ENCODE data around the gene CD2BP2. TPM values are rescaled to one million over a fixed set of nuclear protein-coding genes. Genes with fewer than 3 reads are reported as not detected.
"Not testable (repeated sequence)": the region's sequence is repeated elsewhere in the genome, so short reads cannot be mapped to it uniquely, and the experiment has no call there.

Gene CD2BP2
- total RNA-seq, 1 experiment from 2014 or later = 45.4 TPM

DNA sequence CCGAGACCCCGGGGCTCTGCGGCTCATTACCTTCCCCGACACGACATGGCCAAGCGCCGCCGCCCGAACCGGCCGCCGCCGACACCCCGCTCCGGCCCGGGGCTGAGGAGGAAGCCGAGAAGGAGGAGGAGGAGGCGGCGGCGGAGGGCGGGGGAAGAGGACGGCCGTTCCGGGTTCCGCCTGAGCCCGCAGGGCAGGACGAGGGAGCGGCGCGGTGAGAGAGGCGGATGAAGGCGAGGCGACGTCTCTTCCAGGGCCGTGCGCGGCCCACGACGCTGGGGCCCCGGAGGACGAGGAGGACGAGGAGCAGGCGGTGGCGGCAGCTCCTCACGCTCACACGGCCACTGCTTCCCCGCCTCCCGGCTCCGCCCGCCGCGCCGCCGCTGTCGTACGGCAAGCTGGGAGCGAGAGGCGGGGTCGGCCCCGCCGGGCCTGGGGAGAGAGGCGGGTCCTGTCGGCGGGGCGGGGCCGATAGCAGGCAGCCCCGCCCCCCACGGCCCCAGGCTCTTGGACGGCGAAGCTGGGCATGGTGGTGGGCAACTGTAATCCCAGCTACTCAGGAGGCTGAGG, 20.0 kb downstream of the CD2BP2 start:
- not testable (repeated sequence) for H3K27me3 ChIP-seq (ENCODE audit: low read length); H3K9me2 ChIP-seq (replicated peaks; ENCODE audit: insufficient read depth, low read length); H3K36me3 ChIP-seq (ENCODE audit: insufficient read depth, low read length); H4K20me1 ChIP-seq (ENCODE audit: insufficient read depth, low read depth, low read length); H3K9me3 ChIP-seq (ENCODE audit: low read length); H2AFZ ChIP-seq (ENCODE audit: low read length)
- Histone ChIP-seq H3K79me2 (ENCODE audit: low read length) (peaks cover 34% of the 10 kb centered on the region), H3K27ac (ENCODE audit: low read length) (peak overlapping the region; percentile 79), H3K4me2 (ENCODE audit: low read depth, low read length, poor library complexity, severe bottlenecking) (peak overlapping the region; percentile 90), H3K4me1 (ENCODE audit: low read length) (peaks cover 14% of the 10 kb centered on the region), H3K9ac (ENCODE audit: low read length) (peak overlapping the region; percentile 77), H3K4me3 (ENCODE audit: low read length) (peak overlapping the region; percentile 74)
- DNase-seq = peak; percentile 88

DNA sequence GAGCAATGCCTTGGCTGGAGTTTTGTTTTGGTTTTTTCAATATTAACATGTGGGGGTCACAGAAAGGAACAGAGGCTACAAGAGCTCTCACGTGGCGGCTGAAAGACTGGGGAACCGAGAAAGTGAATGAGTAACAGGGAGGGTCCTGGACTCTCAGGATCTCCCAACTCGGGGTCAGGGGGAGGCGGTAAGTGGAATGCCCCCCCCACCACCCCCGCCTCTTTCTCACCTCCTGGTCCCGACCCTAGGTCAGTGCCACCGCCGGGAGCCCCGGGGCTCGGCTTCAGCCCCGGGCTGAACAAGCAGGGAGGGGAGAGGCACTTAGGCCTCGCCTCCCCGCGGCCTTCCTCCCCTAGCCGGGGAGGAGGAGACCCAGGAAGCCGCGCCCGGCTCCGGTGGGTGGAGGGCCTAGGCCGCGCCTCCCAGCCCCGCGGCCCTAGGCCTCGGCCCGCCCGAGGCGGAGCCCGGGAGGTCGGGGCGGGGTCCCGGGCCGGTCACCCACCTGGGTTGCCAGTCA, 20.6 kb downstream of the CD2BP2 start:
- Histone ChIP-seq H3K9ac (ENCODE audit: low read length) (peak overlapping the region; percentile 77), H3K79me2 (ENCODE audit: low read length) (peaks cover 39% of the 10 kb centered on the region), H3K4me2 (ENCODE audit: low read depth, low read length, poor library complexity, severe bottlenecking) (peak overlapping the region; percentile 90), H3K4me1 (ENCODE audit: low read length) (peaks cover 14% of the 10 kb centered on the region), H3K4me3 (ENCODE audit: low read length) (peak overlapping the region; percentile 74), H3K27ac (ENCODE audit: low read length) (peak overlapping the region; percentile 66)
- H3K9me2 ChIP-seq (replicated peaks; ENCODE audit: insufficient read depth, low read length); H3K9me3 ChIP-seq (ENCODE audit: low read length); H3K27me3 ChIP-seq (ENCODE audit: low read length); H3K36me3 ChIP-seq (ENCODE audit: insufficient read depth, low read length); H4K20me1 ChIP-seq (ENCODE audit: insufficient read depth, low read depth, low read length); H2AFZ ChIP-seq (ENCODE audit: low read length): not testable (repeated sequence)
- DNase-seq = peak; percentile 92

DNA sequence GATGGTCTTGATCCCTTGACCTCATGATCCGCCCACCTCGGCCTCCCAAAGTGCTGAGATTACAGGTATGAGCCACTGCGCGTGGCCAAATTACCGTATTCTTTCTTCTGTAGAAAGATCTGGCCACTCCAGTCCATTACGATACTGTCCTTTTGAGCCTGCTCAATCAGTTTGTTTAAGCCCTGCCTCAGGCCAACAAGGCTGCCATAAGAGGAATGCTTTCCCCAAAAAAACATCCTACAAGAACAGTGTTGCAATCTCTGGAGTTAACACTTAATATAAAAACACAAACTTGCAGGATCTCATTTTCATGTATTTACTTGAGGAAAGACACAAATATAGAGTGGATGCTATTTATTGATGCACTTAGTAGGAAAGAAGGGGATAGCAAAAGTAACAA, 30.9 kb downstream of the CD2BP2 start:
- peaks cover 70% of the 10 kb centered on the region for H3K79me2 ChIP-seq (ENCODE audit: low read length)
- H2AFZ ChIP-seq (ENCODE audit: low read length); H3K36me3 ChIP-seq (ENCODE audit: insufficient read depth, low read length); H3K4me1 ChIP-seq (ENCODE audit: low read length); H3K9ac ChIP-seq (ENCODE audit: low read length); H3K9me2 ChIP-seq (replicated peaks; ENCODE audit: insufficient read depth, low read length); DNase-seq; H3K27ac ChIP-seq (ENCODE audit: low read length); H4K20me1 ChIP-seq (ENCODE audit: insufficient read depth, low read depth, low read length); H3K27me3 ChIP-seq (ENCODE audit: low read length); H3K4me2 ChIP-seq (ENCODE audit: low read depth, low read length, poor library complexity, severe bottlenecking); H3K4me3 ChIP-seq (ENCODE audit: low read length); H3K9me3 ChIP-seq (ENCODE audit: low read length): not testable (repeated sequence)

DNA sequence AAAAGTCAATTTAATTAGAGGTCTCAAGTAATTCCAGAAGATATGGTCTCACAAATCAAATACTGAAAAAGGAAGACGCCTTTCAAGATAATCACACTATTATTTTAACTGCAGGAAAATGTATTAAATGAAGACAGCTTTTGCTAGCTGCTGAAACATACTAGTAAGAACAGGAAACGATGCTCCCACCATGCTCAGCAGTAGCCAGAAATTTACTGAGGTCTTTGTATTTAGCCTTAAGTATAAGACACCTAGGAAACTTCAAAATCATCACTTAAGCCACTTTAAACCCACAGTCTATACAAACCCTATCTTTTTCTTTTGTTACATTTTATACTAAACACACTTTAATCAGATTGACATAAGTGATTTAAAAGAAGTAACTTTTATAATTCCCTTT, 36.5 kb downstream of the CD2BP2 start:
- H2AFZ ChIP-seq (ENCODE audit: low read length) = not testable (repeated sequence)
- H3K79me2 ChIP-seq (ENCODE audit: low read length) = peaks cover 74% of the 10 kb centered on the region

DNA sequence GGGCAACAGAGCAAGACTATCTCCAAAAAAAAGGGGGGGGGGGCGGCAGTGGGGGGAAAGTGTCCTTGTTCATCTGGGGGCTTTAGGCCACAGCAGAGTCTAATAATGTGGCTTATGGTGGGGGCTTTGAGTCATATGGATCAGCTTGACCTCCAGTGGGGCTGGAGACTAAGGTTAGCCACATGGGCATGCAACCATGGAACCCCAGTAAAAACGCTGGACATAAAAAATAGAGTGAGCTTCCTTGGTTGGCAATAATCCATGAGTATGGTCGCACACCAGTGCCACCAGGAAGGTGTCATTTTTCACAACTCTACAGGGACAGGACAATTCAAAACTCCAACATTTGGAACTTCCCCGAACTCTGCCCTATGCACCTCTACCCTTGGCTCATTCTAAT, 44.2 kb downstream of the CD2BP2 start:
- Histone ChIP-seq H3K4me1 (ENCODE audit: low read length) (peaks cover 15% of the 10 kb centered on the region), H3K79me2 (ENCODE audit: low read length) (peaks cover 44% of the 10 kb centered on the region)
- not testable (repeated sequence) for H4K20me1 ChIP-seq (ENCODE audit: insufficient read depth, low read depth, low read length); H3K4me3 ChIP-seq (ENCODE audit: low read length); H3K27me3 ChIP-seq (ENCODE audit: low read length); H3K27ac ChIP-seq (ENCODE audit: low read length); H3K9me2 ChIP-seq (replicated peaks; ENCODE audit: insufficient read depth, low read length); H3K9ac ChIP-seq (ENCODE audit: low read length); H2AFZ ChIP-seq (ENCODE audit: low read length); DNase-seq; H3K9me3 ChIP-seq (ENCODE audit: low read length); H3K36me3 ChIP-seq (ENCODE audit: insufficient read depth, low read length); H3K4me2 ChIP-seq (ENCODE audit: low read depth, low read length, poor library complexity, severe bottlenecking)

More for the DNA sequence above, 36.5 kb downstream of the CD2BP2 start:
- H3K36me3 ChIP-seq (ENCODE audit: insufficient read depth, low read length); H3K27ac ChIP-seq (ENCODE audit: low read length); H3K27me3 ChIP-seq (ENCODE audit: low read length); H3K4me3 ChIP-seq (ENCODE audit: low read length); H3K4me2 ChIP-seq (ENCODE audit: low read depth, low read length, poor library complexity, severe bottlenecking); H4K20me1 ChIP-seq (ENCODE audit: insufficient read depth, low read depth, low read length); H3K9ac ChIP-seq (ENCODE audit: low read length); H3K9me2 ChIP-seq (replicated peaks; ENCODE audit: insufficient read depth, low read length); H3K9me3 ChIP-seq (ENCODE audit: low read length); DNase-seq; H3K4me1 ChIP-seq (ENCODE audit: low read length): not testable (repeated sequence)

DNA sequence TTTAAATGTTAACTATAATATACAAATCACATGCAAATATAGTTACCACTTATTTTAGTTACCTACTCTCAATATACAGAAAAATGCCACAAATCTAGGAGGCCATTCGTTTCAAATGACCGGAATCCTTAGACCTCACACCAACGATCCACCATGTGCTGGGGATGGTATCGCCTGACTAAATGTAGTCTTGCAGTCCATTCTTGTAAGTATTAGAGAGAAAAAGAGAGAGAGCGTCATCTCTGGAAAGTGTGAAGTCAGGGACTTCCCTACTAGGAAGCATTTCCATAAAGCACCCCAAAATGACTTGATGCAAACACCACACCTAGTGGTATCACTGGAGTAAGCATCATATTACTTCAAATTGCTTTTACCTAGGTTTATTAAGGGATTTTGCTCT, 45.9 kb downstream of the CD2BP2 start:
- not testable (repeated sequence) for H3K36me3 ChIP-seq (ENCODE audit: insufficient read depth, low read length); H4K20me1 ChIP-seq (ENCODE audit: insufficient read depth, low read depth, low read length); H2AFZ ChIP-seq (ENCODE audit: low read length); H3K9me3 ChIP-seq (ENCODE audit: low read length); H3K9me2 ChIP-seq (replicated peaks; ENCODE audit: insufficient read depth, low read length); H3K4me3 ChIP-seq (ENCODE audit: low read length); H3K27me3 ChIP-seq (ENCODE audit: low read length); H3K9ac ChIP-seq (ENCODE audit: low read length)
- peaks cover 15% of the 10 kb centered on the region for H3K4me1 ChIP-seq (ENCODE audit: low read length)
- peak; percentile 12 for DNase-seq
- peak overlapping the region; percentile 57 for H3K4me2 ChIP-seq (ENCODE audit: low read depth, low read length, poor library complexity, severe bottlenecking)
- H3K27ac ChIP-seq (ENCODE audit: low read length) = peak overlapping the region; percentile 62
- H3K79me2 ChIP-seq (ENCODE audit: low read length) = peaks cover 33% of the 10 kb centered on the region

Other genes starting within 250 kb of the CD2BP2 start
- 2.1 and 3.3 TPM in 2 replicates for gene GDPD3, start 241.8 kb downstream of the CD2BP2 start, total RNA-seq (2014; rRNA removed; shearing (Covaris generic); ENCODE audit: low replicate concordance)
- gene MAPK3, start 232.1 kb downstream of the CD2BP2 start, total RNA-seq (2014; rRNA removed; shearing (Covaris generic); ENCODE audit: low replicate concordance) = 29.9 and 55.6 TPM in 2 replicates
- 362 and 820 TPM in 2 replicates for gene CORO1A, start 171.7 kb downstream of the CD2BP2 start, total RNA-seq (2014; rRNA removed; shearing (Covaris generic); ENCODE audit: low replicate concordance)
- 98.5 and 166 TPM in 2 replicates for gene BOLA2B, start 161.6 kb downstream of the CD2BP2 start, total RNA-seq (2014; rRNA removed; shearing (Covaris generic); ENCODE audit: low replicate concordance)
- gene SLX1A, start 161.4 kb downstream of the CD2BP2 start, total RNA-seq (2014; rRNA removed; shearing (Covaris generic); ENCODE audit: low replicate concordance) = 18.3 and 101 TPM in 2 replicates
- 7.1 and 13.8 TPM in 2 replicates for gene SULT1A3, start 156.1 kb downstream of the CD2BP2 start, total RNA-seq (2014; rRNA removed; shearing (Covaris generic); ENCODE audit: low replicate concordance)
- gene NPIPB13, start 106.8 kb downstream of the CD2BP2 start, total RNA-seq (2014; rRNA removed; shearing (Covaris generic); ENCODE audit: low replicate concordance) = 0.58 and 9.1 TPM in 2 replicates
- 31.2 and 45.5 TPM in 2 replicates for gene TBC1D10B, start 15.2 kb upstream of the CD2BP2 start, total RNA-seq (2014; rRNA removed; shearing (Covaris generic); ENCODE audit: low replicate concordance)
- gene MYL11, start 19.5 kb upstream of the CD2BP2 start, total RNA-seq (2014; rRNA removed; shearing (Covaris generic); ENCODE audit: low replicate concordance) = not detected in 2 replicates
- gene SEPTIN1, start 27.3 kb upstream of the CD2BP2 start, total RNA-seq (2014; rRNA removed; shearing (Covaris generic); ENCODE audit: low replicate concordance) = 64.1 and 117 TPM in 2 replicates
- 18.2 and 20.5 TPM in 2 replicates for gene ZNF48, start 40.1 kb upstream of the CD2BP2 start, total RNA-seq (2014; rRNA removed; shearing (Covaris generic); ENCODE audit: low replicate concordance)
- 13.1 and 20.0 TPM in 2 replicates for gene ZNF771, start 52.3 kb upstream of the CD2BP2 start, total RNA-seq (2014; rRNA removed; shearing (Covaris generic); ENCODE audit: low replicate concordance)
- 31.3 and 48.5 TPM in 2 replicates for gene DCTPP1, start 74.7 kb upstream of the CD2BP2 start, total RNA-seq (2014; rRNA removed; shearing (Covaris generic); ENCODE audit: low replicate concordance)
- 16.3 and 21.8 TPM in 2 replicates for gene SEPHS2, start 90.6 kb upstream of the CD2BP2 start, total RNA-seq (2014; rRNA removed; shearing (Covaris generic); ENCODE audit: low replicate concordance)
- gene ITGAL, start 117.4 kb upstream of the CD2BP2 start, total RNA-seq (2014; rRNA removed; shearing (Covaris generic); ENCODE audit: low replicate concordance) = 0.07 and 0.51 TPM in 2 replicates
- gene ZNF768, start 171.3 kb upstream of the CD2BP2 start, total RNA-seq (2014; rRNA removed; shearing (Covaris generic); ENCODE audit: low replicate concordance) = 59.4 and 107 TPM in 2 replicates
- gene ZNF747, start 179.6 kb upstream of the CD2BP2 start, total RNA-seq (2014; rRNA removed; shearing (Covaris generic); ENCODE audit: low replicate concordance) = 9.8 and 16.9 TPM in 2 replicates
- 7.0 and 15.8 TPM in 2 replicates for gene ZNF764, start 203.1 kb upstream of the CD2BP2 start, total RNA-seq (2014; rRNA removed; shearing (Covaris generic); ENCODE audit: low replicate concordance)
- gene ZNF688, start 216.4 kb upstream of the CD2BP2 start, total RNA-seq (2014; rRNA removed; shearing (Covaris generic); ENCODE audit: low replicate concordance) = 18.0 and 24.9 TPM in 2 replicates
- 14.9 and 20.8 TPM in 2 replicates for gene ZNF785, start 230.4 kb upstream of the CD2BP2 start, total RNA-seq (2014; rRNA removed; shearing (Covaris generic); ENCODE audit: low replicate concordance)